ENCODE measurements around the gene MRPL4. TPM values are rescaled to one million over a fixed set of nuclear protein-coding genes. Genes with fewer than 3 reads are reported as not detected.

The MRPL4 gene
- total and polyA plus RNA-seq, 10 of the 15 experiments (the other 5 are each of a cell fraction or from before 2014, with no cell fraction given), result 0.79 to 221 (median 112) TPM

DNA sequence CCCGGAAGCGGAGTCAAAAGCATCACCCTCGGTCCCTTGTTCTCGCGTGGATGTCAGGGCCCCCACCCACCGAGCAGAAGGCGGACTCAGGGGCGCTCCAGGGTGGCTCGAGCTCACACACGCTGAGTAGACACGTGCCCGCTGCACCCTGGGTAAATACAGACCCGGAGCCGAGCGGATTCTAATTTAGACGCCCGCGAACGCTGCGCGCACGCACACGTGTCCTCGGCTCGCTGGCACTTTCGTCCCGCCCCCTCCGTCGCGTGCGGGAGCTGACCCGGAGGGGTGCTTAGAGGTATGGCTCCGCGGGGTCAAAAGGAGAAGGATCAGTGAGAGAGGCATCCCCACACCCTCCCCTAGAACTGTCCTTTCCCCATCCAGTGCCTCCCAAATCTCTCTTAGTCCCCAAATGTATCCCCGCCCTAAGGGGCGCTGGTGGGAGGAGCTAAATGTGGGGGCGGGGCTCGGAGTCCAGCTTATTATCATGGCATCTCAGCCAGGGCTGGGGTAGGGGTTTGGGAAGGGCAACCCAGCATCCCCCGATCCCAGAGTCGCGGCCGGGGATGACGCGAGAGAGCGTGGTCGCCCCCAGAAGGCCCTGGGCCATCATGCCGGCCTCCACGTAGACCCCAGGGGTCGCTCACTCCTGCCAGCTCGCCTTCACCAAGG lies 37.3 kb downstream of the MRPL4 start (continued):
- TF ChIP-seq, protein P1, sequence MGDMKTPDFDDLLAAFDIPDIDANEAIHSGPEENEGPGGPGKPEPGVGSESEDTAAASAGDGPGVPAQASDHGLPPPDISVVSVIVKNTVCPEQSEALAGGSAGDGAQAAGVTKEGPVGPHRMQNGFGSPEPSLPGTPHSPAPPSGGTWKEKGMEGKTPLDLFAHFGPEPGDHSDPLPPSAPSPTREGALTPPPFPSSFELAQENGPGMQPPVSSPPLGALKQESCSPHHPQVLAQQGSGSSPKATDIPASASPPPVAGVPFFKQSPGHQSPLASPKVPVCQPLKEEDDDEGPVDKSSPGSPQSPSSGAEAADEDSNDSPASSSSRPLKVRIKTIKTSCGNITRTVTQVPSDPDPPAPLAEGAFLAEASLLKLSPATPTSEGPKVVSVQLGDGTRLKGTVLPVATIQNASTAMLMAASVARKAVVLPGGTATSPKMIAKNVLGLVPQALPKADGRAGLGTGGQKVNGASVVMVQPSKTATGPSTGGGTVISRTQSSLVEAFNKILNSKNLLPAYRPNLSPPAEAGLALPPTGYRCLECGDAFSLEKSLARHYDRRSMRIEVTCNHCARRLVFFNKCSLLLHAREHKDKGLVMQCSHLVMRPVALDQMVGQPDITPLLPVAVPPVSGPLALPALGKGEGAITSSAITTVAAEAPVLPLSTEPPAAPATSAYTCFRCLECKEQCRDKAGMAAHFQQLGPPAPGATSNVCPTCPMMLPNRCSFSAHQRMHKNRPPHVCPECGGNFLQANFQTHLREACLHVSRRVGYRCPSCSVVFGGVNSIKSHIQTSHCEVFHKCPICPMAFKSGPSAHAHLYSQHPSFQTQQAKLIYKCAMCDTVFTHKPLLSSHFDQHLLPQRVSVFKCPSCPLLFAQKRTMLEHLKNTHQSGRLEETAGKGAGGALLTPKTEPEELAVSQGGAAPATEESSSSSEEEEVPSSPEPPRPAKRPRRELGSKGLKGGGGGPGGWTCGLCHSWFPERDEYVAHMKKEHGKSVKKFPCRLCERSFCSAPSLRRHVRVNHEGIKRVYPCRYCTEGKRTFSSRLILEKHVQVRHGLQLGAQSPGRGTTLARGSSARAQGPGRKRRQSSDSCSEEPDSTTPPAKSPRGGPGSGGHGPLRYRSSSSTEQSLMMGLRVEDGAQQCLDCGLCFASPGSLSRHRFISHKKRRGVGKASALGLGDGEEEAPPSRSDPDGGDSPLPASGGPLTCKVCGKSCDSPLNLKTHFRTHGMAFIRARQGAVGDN (IDR thresholded peaks at IDR 0.05), result peak; percentile 84
- TF ChIP-seq, protein P2, sequence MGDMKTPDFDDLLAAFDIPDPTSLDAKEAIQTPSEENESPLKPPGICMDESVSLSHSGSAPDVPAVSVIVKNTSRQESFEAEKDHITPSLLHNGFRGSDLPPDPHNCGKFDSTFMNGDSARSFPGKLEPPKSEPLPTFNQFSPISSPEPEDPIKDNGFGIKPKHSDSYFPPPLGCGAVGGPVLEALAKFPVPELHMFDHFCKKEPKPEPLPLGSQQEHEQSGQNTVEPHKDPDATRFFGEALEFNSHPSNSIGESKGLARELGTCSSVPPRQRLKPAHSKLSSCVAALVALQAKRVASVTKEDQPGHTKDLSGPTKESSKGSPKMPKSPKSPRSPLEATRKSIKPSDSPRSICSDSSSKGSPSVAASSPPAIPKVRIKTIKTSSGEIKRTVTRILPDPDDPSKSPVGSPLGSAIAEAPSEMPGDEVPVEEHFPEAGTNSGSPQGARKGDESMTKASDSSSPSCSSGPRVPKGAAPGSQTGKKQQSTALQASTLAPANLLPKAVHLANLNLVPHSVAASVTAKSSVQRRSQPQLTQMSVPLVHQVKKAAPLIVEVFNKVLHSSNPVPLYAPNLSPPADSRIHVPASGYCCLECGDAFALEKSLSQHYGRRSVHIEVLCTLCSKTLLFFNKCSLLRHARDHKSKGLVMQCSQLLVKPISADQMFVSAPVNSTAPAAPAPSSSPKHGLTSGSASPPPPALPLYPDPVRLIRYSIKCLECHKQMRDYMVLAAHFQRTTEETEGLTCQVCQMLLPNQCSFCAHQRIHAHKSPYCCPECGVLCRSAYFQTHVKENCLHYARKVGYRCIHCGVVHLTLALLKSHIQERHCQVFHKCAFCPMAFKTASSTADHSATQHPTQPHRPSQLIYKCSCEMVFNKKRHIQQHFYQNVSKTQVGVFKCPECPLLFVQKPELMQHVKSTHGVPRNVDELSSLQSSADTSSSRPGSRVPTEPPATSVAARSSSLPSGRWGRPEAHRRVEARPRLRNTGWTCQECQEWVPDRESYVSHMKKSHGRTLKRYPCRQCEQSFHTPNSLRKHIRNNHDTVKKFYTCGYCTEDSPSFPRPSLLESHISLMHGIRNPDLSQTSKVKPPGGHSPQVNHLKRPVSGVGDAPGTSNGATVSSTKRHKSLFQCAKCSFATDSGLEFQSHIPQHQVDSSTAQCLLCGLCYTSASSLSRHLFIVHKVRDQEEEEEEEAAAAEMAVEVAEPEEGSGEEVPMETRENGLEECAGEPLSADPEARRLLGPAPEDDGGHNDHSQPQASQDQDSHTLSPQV (IDR thresholded peaks at IDR 0.05), result no peak
- TF ChIP-seq, protein P3, sequence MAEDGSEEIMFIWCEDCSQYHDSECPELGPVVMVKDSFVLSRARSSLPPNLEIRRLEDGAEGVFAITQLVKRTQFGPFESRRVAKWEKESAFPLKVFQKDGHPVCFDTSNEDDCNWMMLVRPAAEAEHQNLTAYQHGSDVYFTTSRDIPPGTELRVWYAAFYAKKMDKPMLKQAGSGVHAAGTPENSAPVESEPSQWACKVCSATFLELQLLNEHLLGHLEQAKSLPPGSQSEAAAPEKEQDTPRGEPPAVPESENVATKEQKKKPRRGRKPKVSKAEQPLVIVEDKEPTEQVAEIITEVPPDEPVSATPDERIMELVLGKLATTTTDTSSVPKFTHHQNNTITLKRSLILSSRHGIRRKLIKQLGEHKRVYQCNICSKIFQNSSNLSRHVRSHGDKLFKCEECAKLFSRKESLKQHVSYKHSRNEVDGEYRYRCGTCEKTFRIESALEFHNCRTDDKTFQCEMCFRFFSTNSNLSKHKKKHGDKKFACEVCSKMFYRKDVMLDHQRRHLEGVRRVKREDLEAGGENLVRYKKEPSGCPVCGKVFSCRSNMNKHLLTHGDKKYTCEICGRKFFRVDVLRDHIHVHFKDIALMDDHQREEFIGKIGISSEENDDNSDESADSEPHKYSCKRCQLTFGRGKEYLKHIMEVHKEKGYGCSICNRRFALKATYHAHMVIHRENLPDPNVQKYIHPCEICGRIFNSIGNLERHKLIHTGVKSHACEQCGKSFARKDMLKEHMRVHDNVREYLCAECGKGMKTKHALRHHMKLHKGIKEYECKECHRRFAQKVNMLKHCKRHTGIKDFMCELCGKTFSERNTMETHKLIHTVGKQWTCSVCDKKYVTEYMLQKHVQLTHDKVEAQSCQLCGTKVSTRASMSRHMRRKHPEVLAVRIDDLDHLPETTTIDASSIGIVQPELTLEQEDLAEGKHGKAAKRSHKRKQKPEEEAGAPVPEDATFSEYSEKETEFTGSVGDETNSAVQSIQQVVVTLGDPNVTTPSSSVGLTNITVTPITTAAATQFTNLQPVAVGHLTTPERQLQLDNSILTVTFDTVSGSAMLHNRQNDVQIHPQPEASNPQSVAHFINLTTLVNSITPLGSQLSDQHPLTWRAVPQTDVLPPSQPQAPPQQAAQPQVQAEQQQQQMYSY (CRISPR knock-in tag; IDR thresholded peaks at IDR 0.05), result no peak
- TF ChIP-seq CHD2 (IDR thresholded peaks at IDR 0.05; ENCODE audit: borderline replicate concordance, low read depth, low read length) (peak; percentile 24; the same call in 1 of the 2 replicates), POU2F2 (IDR thresholded peaks at IDR 0.05; ENCODE audit: borderline replicate concordance, low read depth, low read length) (no peak)
- TF ChIP-seq, protein P4, sequence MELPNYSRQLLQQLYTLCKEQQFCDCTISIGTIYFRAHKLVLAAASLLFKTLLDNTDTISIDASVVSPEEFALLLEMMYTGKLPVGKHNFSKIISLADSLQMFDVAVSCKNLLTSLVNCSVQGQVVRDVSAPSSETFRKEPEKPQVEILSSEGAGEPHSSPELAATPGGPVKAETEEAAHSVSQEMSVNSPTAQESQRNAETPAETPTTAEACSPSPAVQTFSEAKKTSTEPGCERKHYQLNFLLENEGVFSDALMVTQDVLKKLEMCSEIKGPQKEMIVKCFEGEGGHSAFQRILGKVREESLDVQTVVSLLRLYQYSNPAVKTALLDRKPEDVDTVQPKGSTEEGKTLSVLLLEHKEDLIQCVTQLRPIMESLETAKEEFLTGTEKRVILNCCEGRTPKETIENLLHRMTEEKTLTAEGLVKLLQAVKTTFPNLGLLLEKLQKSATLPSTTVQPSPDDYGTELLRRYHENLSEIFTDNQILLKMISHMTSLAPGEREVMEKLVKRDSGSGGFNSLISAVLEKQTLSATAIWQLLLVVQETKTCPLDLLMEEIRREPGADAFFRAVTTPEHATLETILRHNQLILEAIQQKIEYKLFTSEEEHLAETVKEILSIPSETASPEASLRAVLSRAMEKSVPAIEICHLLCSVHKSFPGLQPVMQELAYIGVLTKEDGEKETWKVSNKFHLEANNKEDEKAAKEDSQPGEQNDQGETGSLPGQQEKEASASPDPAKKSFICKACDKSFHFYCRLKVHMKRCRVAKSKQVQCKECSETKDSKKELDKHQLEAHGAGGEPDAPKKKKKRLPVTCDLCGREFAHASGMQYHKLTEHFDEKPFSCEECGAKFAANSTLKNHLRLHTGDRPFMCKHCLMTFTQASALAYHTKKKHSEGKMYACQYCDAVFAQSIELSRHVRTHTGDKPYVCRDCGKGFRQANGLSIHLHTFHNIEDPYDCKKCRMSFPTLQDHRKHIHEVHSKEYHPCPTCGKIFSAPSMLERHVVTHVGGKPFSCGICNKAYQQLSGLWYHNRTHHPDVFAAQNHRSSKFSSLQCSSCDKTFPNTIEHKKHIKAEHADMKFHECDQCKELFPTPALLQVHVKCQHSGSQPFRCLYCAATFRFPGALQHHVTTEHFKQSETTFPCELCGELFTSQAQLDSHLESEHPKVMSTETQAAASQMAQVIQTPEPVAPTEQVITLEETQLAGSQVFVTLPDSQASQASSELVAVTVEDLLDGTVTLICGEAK (IDR thresholded peaks at IDR 0.05; ENCODE audit: borderline replicate concordance), result no peak
- TF ChIP-seq, protein P5, sequence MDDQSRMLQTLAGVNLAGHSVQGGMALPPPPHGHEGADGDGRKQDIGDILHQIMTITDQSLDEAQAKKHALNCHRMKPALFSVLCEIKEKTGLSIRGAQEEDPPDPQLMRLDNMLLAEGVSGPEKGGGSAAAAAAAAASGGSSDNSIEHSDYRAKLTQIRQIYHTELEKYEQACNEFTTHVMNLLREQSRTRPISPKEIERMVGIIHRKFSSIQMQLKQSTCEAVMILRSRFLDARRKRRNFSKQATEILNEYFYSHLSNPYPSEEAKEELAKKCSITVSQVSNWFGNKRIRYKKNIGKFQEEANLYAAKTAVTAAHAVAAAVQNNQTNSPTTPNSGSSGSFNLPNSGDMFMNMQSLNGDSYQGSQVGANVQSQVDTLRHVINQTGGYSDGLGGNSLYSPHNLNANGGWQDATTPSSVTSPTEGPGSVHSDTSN (IDR thresholded peaks at IDR 0.05; ENCODE audit: insufficient replicate concordance, low read depth, low read length), result no peak
- TF ChIP-seq, protein P6, sequence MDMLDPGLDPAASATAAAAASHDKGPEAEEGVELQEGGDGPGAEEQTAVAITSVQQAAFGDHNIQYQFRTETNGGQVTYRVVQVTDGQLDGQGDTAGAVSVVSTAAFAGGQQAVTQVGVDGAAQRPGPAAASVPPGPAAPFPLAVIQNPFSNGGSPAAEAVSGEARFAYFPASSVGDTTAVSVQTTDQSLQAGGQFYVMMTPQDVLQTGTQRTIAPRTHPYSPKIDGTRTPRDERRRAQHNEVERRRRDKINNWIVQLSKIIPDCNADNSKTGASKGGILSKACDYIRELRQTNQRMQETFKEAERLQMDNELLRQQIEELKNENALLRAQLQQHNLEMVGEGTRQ (IDR thresholded peaks at IDR 0.05; ENCODE audit: borderline replicate concordance, low read depth, low read length), result no peak; the same call in 1 of the 2 replicates

Measured in GM12878 (cell line).